Heart right ventricle (tissue), 16 donors: Measurements from ENCODE around the gene GDAP2. TPM values are rescaled to one million over a fixed set of nuclear protein-coding genes. Genes with fewer than 3 reads are reported as not detected.

Experiments
- ATAC-seq, 8 donors: fragments of 200-7000 bp; cut with Tn5 transposase; one replicate each; pipeline ENCODE4 v1.9.1; 2020; ENCODE audit warnings: mild to moderate bottlenecking in 8 of 8, moderate library complexity in 8 of 8, moderate number of reproducible peaks in 1 of 8
- DNase-seq, 2 donors: peaks; one replicate each; pipeline ENCODE4 v3.0.0-alpha.2; 2020
- H3K27ac ChIP-seq, 10 donors: fragments of 200-600 bp; sonication (generic) in 2 of 10; one replicate each; pipeline versions ENCODE4 v1.5.0 to v1.8.0; 2020 to 2022; ENCODE audit warnings: mild to moderate bottlenecking in 3 of 10
- H3K27me3 ChIP-seq, 7 donors: fragments of 200-600 bp; one replicate each; pipeline ENCODE4 v1.8.0; 2021 to 2022; ENCODE audit warnings: mild to moderate bottlenecking in 2 of 7
- H3K36me3 ChIP-seq, 9 donors: fragments of 200-600 bp; sonication (generic) in 1 of 9; one replicate each; pipeline versions ENCODE4 v1.5.0 to v1.8.0; 2020 to 2022; ENCODE audit warnings: mild to moderate bottlenecking in 2 of 9
- H3K4me1 ChIP-seq, 9 donors: fragments of 200-600 bp; sonication (generic) in 1 of 9; one replicate each; pipeline versions ENCODE4 v1.5.0 to v1.8.0; 2020 to 2022; ENCODE audit warnings: mild to moderate bottlenecking in 4 of 9
- H3K4me3 ChIP-seq, 10 donors: fragments of 200-600 bp; sonication (generic) in 2 of 10; one replicate each; pipeline versions ENCODE4 v1.5.0 to v1.8.0; 2020 to 2022; ENCODE audit warnings: mild to moderate bottlenecking in 7 of 10, moderate library complexity in 2 of 10
- H3K9me3 ChIP-seq, 11 donors: fragments of 200-600 bp in 10 of 11; sonication (generic) in 2 of 11; one replicate each; pipeline versions ENCODE4 v1.5.0 to v1.8.0; 2013 to 2022; ENCODE audit warnings: mild to moderate bottlenecking in 2 of 11, control low read depth in 1 of 11, moderate library complexity in 1 of 11
- WGBS, 2 donors: extraction: QIAGEN DNeasy Blood & Tissue Kit; methylation state at CpG; one replicate each; pipeline ENCODE4 v1.1.7; 2013; ENCODE audit warnings: inconsistent platforms in 1 of 2; 5-methylcytosine and 5-hydroxymethylcytosine counted together
- intact Hi-C, 10 donors: fragments of 100-400 bp; cut with DNase I; formaldehyde crosslinking; loops; one replicate each; pipeline versions ENCODE4 v1.11.1 to v1.14.2; 2022
- polyA plus RNA-seq, 2 donors: library from polyadenylated mRNA; stranded (reverse); fragments of 200-250 nt; gene quantifications; one replicate each; pipeline ENCODE4 v1.2.3, GENCODE V29; 2013
- total RNA-seq, 10 donors: library from RNA; stranded (reverse); fragmentation: NEBNext Ultra II Directional in 3 of 10; extraction: Animal tissue kit (Norgen Biotek cat#: 25700) in 3 of 10; gene quantifications; one replicate each; pipeline versions ENCODE4 v1.2.1 to v1.2.4, GENCODE V29; 2021 to 2023
- TF ChIP-seq, protein P1 (sequence below), 9 donors: fragments of 200-600 bp; sonication (generic) in 2 of 9; IDR thresholded peaks; one replicate each; pipeline versions ENCODE4 v1.5.0 to v1.8.0; 2021 to 2022; ENCODE audit warnings: antibody characterized with exemption in 9 of 9, mild to moderate bottlenecking in 5 of 9, moderate library complexity in 1 of 9
- donor health status: Arrhythmogenic right ventricular cardiomyopathy.
- donor health status: ischemic (EF 13 %, LVEDD 7.1; RV severe dilation, severe dysfunction).
- donor health status: healthy with polysubstance abuse.
- donor health status: DM: no; HTN: yes; CAD: no.
- donor health status: DM: no; HTN: no; CAD: no.
- donor health status: ischemic (EF 25% LVEDD 6.9; RV normal size, moderate dysfunction).
- donor health status: ischemic (EF 25% LVEDD 5.7; RV mildly dilated, moderate dysfunction).
- donor health status: healthy.
- donor health status: DM: yes; HTN: yes; CAD: no.
- donor health status: Ischemic cardiomyopathy.
- donor health status: ischemic (EF 35%, LVEDD 5.7; RV mildly dilated, moderate dysfunction).
- donor health status: nonischemic (EF 11% LVEDD 7.7; RV severe dilation, severe dysfunction).
- donor health status: DM: yes; HTN: yes; CAD: no.
- donor health status: PGD.
- donor health status: ischemic (EF 29% LVEDD 5.4; RV normal size, mild dysfunction).
- donor health status: nonischemic (EF 23%, LVEDD 6.1; RV moderate dilation, normal function).

Gene GDAP2
- total and polyA plus RNA-seq, 12 donors: 1.7 to 24.2 (median 17.7) TPM

DNA sequence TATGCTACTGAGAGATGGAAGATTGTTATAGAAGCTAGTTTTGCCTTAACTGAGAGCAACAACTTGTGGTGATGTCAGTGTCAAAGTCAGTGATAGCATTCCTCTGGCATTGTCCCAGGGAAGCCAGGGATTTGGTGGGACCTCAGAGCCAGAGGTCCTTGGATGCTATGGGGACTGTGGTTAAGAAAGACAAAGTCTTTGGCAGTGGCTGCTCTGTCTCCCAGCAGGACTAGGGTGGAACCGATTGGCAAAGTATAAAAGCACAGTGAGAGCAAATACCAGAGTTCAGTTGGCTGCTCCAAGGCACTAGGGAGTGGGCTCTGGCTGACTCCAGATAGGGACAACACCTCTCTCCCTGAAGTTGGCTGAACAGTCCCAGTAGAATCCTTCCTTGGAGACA is 104.8 kb downstream of the GDAP2 start:
- peak in 2 of 8 donors; percentile 22 to 31 for ATAC-seq
- TF ChIP-seq, protein P1, sequence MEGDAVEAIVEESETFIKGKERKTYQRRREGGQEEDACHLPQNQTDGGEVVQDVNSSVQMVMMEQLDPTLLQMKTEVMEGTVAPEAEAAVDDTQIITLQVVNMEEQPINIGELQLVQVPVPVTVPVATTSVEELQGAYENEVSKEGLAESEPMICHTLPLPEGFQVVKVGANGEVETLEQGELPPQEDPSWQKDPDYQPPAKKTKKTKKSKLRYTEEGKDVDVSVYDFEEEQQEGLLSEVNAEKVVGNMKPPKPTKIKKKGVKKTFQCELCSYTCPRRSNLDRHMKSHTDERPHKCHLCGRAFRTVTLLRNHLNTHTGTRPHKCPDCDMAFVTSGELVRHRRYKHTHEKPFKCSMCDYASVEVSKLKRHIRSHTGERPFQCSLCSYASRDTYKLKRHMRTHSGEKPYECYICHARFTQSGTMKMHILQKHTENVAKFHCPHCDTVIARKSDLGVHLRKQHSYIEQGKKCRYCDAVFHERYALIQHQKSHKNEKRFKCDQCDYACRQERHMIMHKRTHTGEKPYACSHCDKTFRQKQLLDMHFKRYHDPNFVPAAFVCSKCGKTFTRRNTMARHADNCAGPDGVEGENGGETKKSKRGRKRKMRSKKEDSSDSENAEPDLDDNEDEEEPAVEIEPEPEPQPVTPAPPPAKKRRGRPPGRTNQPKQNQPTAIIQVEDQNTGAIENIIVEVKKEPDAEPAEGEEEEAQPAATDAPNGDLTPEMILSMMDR (IDR thresholded peaks at IDR 0.05): no peak
- DNase-seq: no peak
- H3K9me3 ChIP-seq: no peaks in the 10 kb centered on the region
- WGBS, 2 donors: 29 to 71% methylated on average over 1 of the region's 1 CpG
- H3K27me3 ChIP-seq: no peaks in the 10 kb centered on the region
- intact Hi-C loops: no loop called here
- H3K4me1 ChIP-seq: peaks cover 0 to 62% (median 19%) of the 10 kb centered on the region in 9 donors
- H3K27ac ChIP-seq: peak overlapping the region in 1 of 10 donors; percentile 5
- H3K36me3 ChIP-seq: no peaks in the 10 kb centered on the region
- H3K4me3 ChIP-seq: no peak overlapping the region

DNA sequence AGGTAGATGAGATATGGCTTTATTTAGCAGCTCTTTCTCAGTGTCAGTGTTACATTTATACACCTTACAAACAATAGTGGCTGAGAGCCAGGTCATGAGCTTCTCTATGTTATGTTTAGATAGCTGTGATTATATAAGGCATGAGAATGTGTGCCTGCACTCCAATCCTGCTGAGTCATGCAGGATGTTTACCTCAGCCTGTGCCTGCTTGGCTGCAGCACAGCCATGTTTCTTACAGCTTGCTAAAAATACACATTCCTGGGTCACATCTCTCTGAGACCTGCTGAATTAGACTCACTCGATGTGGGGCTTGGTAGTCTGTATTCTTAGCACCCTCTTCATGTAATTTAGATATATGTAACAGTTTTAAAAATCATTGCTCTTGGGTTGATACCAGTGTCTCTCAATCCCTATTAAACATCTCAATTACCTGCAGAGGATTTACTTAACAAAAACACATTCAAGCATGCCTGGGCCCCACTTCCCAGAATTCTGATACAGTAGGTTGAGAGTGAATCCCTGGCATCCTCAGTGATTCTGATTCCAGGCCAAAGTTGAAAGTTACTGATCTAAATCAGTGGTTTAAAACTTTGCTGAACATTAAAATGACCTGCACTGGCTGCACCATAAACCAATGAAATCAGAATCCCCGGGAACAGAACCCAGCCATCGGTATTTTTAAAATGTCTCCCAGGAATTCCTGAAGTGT is 107.5 kb downstream of the GDAP2 start:
- DNase-seq (peak in 1 of 2 donors; percentile 50), ATAC-seq (peak in 7 of 8 donors; percentile 29 to 86 (median 77))
- Histone ChIP-seq H3K4me3 (no peak overlapping the region), H3K4me1 (peaks cover 0 to 47% (median 19%) of the 10 kb centered on the region in 9 donors), H3K9me3 (no peaks in the 10 kb centered on the region), H3K27ac (peak overlapping the region in 9 of 10 donors; percentile 8 to 76 (median 62)), H3K27me3 (no peaks in the 10 kb centered on the region), H3K36me3 (no peaks in the 10 kb centered on the region)
- TF ChIP-seq, protein P1 (IDR thresholded peaks at IDR 0.05): no peak
- intact Hi-C loops: no loop called here
- 63 to 65% methylated on average over 3 of the region's 3 CpGs for WGBS, 2 donors

DNA sequence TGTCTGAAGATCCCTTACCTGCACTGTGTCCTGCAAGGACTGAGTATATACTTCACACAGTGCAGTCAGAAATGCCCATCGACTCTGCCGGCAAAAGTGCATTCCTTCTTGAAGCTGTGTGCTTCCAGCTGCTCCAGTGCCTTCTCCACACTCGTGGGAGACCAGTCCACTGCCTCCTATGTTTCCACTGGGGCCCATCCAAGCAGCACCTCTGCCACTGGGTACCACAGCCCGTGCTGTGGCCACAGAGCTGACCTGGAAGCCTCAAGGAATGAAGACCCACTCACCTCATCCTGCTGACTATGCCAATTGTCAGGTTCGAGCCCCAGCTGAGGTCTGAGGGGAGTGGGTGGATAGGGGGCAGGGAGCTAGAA is 108.1 kb downstream of the GDAP2 start:
- peak in 6 of 8 donors; percentile 12 to 26 (median 22) for ATAC-seq
- 58 to 65% methylated on average over 5 of the region's 5 CpGs for WGBS, 2 donors
- TF ChIP-seq, protein P1 (IDR thresholded peaks at IDR 0.05): no peak
- Histone ChIP-seq H3K9me3 (no peaks in the 10 kb centered on the region), H3K27ac (peak overlapping the region in 9 of 10 donors; percentile 8 to 76 (median 62)), H3K27me3 (no peaks in the 10 kb centered on the region), H3K36me3 (no peaks in the 10 kb centered on the region), H3K4me1 (peaks cover 0 to 41% (median 19%) of the 10 kb centered on the region in 9 donors), H3K4me3 (no peak overlapping the region)
- intact Hi-C loops: no loop called here
- no peak for DNase-seq

DNA sequence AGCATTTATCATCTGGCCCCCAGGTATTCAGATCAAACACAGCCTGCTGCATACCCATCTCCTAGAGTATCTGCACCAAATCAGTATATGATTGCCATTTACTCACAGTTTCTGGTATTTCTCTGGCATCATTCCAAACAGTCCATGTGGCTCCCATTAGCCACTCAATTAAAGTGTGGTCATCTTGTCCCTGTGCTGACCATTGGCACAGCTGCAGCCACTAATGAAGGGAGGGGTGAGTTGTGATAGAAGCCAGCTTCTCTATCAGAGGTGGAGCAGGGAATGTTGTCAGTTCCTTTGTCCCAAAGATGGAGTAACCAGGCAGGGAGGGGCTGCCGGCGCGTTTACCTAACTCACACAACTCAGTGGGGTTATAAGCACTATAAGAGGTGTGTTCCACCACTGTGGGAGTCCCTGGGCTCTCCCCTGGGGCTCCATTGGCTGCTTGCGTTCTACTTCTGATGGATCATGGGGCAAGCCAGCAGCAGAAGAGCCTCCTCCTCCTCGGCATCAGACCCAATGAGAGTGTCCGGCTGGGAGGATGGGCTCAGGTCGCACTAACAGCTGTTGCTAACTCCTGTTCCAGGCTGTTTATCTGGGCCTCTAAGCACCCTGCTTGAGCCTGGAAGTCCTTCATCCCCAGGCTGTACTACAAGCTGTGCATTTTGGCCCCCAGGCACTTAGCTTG is 108.6 kb downstream of the GDAP2 start:
- DNase-seq: no peak
- Histone ChIP-seq H3K27ac (peak overlapping the region in 8 of 10 donors; percentile 8 to 76 (median 64)), H3K27me3 (no peaks in the 10 kb centered on the region), H3K4me3 (no peak overlapping the region), H3K9me3 (no peaks in the 10 kb centered on the region), H3K4me1 (peaks cover 0 to 36% (median 16%) of the 10 kb centered on the region in 9 donors), H3K36me3 (no peaks in the 10 kb centered on the region)
- 65 to 84% methylated on average over 7 of the region's 7 CpGs for WGBS, 2 donors
- peak; percentile 5 to 39 (median 22) for ATAC-seq
- TF ChIP-seq, protein P1 (IDR thresholded peaks at IDR 0.05): no peak
- intact Hi-C loops: no loop called here
